ENCODE measurements around the gene MAP3K20.
"Not testable (repeated sequence)": the region's sequence is repeated elsewhere in the genome, so short reads cannot be mapped to it uniquely, and the experiment has no call there.

The MAP3K20 gene

GRCh38 chr2:173163357-173163756 lies 87.7 kb downstream of the MAP3K20 start:
- not testable (repeated sequence) for DNase-seq

- DNase-seq = no peak
Measured at GRCh38 chr2:173164396-173164795, 88.8 kb downstream of the MAP3K20 start.

- no peak for DNase-seq
Measured at GRCh38 chr2:173165443-173166238, 90.0 kb downstream of the MAP3K20 start.

- no peak for DNase-seq
Measured at GRCh38 chr2:173171321-173171720, 95.7 kb downstream of the MAP3K20 start.

GRCh38 chr2:173171924-173172643 lies 96.4 kb downstream of the MAP3K20 start:
- DNase-seq = no peak

GRCh38 chr2:173174339-173174738 lies 98.7 kb downstream of the MAP3K20 start:
- not testable (repeated sequence) for DNase-seq

GRCh38 chr2:173175222-173175621 lies 99.6 kb downstream of the MAP3K20 start:
- no peak for DNase-seq

- DNase-seq = no peak
Measured at GRCh38 chr2:173181982-173182381, 106.3 kb downstream of the MAP3K20 start.

GRCh38 chr2:173184031-173185004 lies 108.7 kb downstream of the MAP3K20 start:
- no peak for DNase-seq

- no peak for DNase-seq
Measured at GRCh38 chr2:173185437-173185836, 109.8 kb downstream of the MAP3K20 start.

GRCh38 chr2:173187941-173188788 lies 112.5 kb downstream of the MAP3K20 start:
- DNase-seq = no peak

GRCh38 chr2:173191601-173192000 lies 116.0 kb downstream of the MAP3K20 start:
- no peak for DNase-seq

- no peak for DNase-seq
Measured at GRCh38 chr2:173192071-173192470, 116.4 kb downstream of the MAP3K20 start.

- DNase-seq = no peak
Measured at GRCh38 chr2:173193925-173194324, 118.3 kb downstream of the MAP3K20 start.

- no peak for DNase-seq
Measured at GRCh38 chr2:173195100-173195499, 119.5 kb downstream of the MAP3K20 start.

- DNase-seq = no peak
Measured at GRCh38 chr2:173196080-173196479, 120.4 kb downstream of the MAP3K20 start.

- no peak for DNase-seq
Measured at GRCh38 chr2:173196638-173197037, 121.0 kb downstream of the MAP3K20 start.

- no peak for DNase-seq
Measured at GRCh38 chr2:173198327-173198726, 122.7 kb downstream of the MAP3K20 start.

GRCh38 chr2:173199294-173199693 lies 123.6 kb downstream of the MAP3K20 start:
- DNase-seq = no peak

GRCh38 chr2:173202570-173202969 lies 126.9 kb downstream of the MAP3K20 start:
- no peak for DNase-seq

GRCh38 chr2:173204316-173204715 lies 128.7 kb downstream of the MAP3K20 start:
- DNase-seq = no peak

GRCh38 chr2:173205375-173205774 lies 129.7 kb downstream of the MAP3K20 start:
- DNase-seq = no peak
